ENCODE results near the gene STK4.
A peak's percentile ranks its signal among the peaks of the same experiment; 100 is the strongest.

Gene STK4

GRCh38 chr20:45029884-45030283 lies 63.6 kb downstream of the STK4 start:
- DNase-seq (ENCODE audit: low spot score) = no peak

GRCh38 chr20:45032276-45032675 lies 66.0 kb downstream of the STK4 start:
- DNase-seq (ENCODE audit: low spot score) = no peak

- no peak for DNase-seq (ENCODE audit: low spot score)
Observed at GRCh38 chr20:45032781-45033180, 66.5 kb downstream of the STK4 start.

- no peak for DNase-seq (ENCODE audit: low spot score)
Observed at GRCh38 chr20:45034436-45034835, 68.1 kb downstream of the STK4 start.

- DNase-seq (ENCODE audit: low spot score) = peak; percentile 53
Observed at GRCh38 chr20:45036044-45036755, 69.9 kb downstream of the STK4 start.

GRCh38 chr20:45037050-45037449 lies 70.7 kb downstream of the STK4 start:
- peak; percentile 45 for DNase-seq (ENCODE audit: low spot score)

- no peak for DNase-seq (ENCODE audit: low spot score)
Observed at GRCh38 chr20:45037635-45038034, 71.3 kb downstream of the STK4 start.

- no peak for DNase-seq (ENCODE audit: low spot score)
Observed at GRCh38 chr20:45038745-45039474, 72.6 kb downstream of the STK4 start.

- peak; percentile 57 for DNase-seq (ENCODE audit: low spot score)
Observed at GRCh38 chr20:45039475-45039820, 73.1 kb downstream of the STK4 start.

- DNase-seq (ENCODE audit: low spot score) = no peak
Observed at GRCh38 chr20:45041464-45042337, 75.4 kb downstream of the STK4 start.

- no peak for DNase-seq (ENCODE audit: low spot score)
Observed at GRCh38 chr20:45042978-45043377, 76.7 kb downstream of the STK4 start.

- DNase-seq (ENCODE audit: low spot score) = peak; percentile 84
Observed at GRCh38 chr20:45044084-45044573, 77.8 kb downstream of the STK4 start.

GRCh38 chr20:45044601-45045000 lies 78.3 kb downstream of the STK4 start:
- DNase-seq (ENCODE audit: low spot score) = no peak

GRCh38 chr20:45047581-45048119 lies 81.3 kb downstream of the STK4 start:
- no peak for DNase-seq (ENCODE audit: low spot score)

- peak; percentile 79 for DNase-seq (ENCODE audit: low spot score)
Observed at GRCh38 chr20:45049438-45049837, 83.1 kb downstream of the STK4 start.

- DNase-seq (ENCODE audit: low spot score) = peak; percentile 91
Observed at GRCh38 chr20:45049904-45050471, 83.7 kb downstream of the STK4 start.

GRCh38 chr20:45051204-45052060 lies 85.1 kb downstream of the STK4 start:
- peak; percentile 32 for DNase-seq (ENCODE audit: low spot score)

GRCh38 chr20:45052698-45053429 lies 86.6 kb downstream of the STK4 start:
- peak; percentile 78 for DNase-seq (ENCODE audit: low spot score)

GRCh38 chr20:45053430-45054351 lies 87.4 kb downstream of the STK4 start:
- no peak for DNase-seq (ENCODE audit: low spot score)
